Rectal smooth muscle tissue (tissue), 1 donor: ENCODE results near the gene SCG2.

Experiments
- H3K27ac ChIP-seq: one replicate; pipeline ENCODE4 v1.7.0; 2013; ENCODE audit warnings: low read depth, low read length, inconsistent platforms
- H3K27me3 ChIP-seq: one replicate; pipeline ENCODE4 v1.7.0; 2013; ENCODE audit warnings: low read length; ENCODE audit not compliant: control insufficient read depth, insufficient read depth
- H3K36me3 ChIP-seq: one replicate; pipeline ENCODE4 v1.7.0; 2013; ENCODE audit warnings: low read length; ENCODE audit not compliant: control insufficient read depth, insufficient read depth
- H3K4me1 ChIP-seq: one replicate; pipeline ENCODE4 v1.7.0; 2013; ENCODE audit warnings: low read length; ENCODE audit not compliant: control insufficient read depth, insufficient read depth
- H3K4me3 ChIP-seq: one replicate; pipeline ENCODE4 v1.7.0; 2013; ENCODE audit warnings: low read length
- H3K9ac ChIP-seq: one replicate; pipeline ENCODE4 v1.7.0; 2013; ENCODE audit warnings: low read length

SCG2 gene

GRCh38 chr2:223558970-223559369 lies 43.2 kb downstream of the SCG2 start:
- H3K4me3 ChIP-seq = no peak overlapping the region
- H3K27ac ChIP-seq = no peak overlapping the region
- H3K27me3 ChIP-seq = no peaks in the 10 kb centered on the region
- H3K4me1 ChIP-seq = no peaks in the 10 kb centered on the region
- no peaks in the 10 kb centered on the region for H3K36me3 ChIP-seq
- no peak overlapping the region for H3K9ac ChIP-seq

- Histone ChIP-seq H3K4me1 (no peaks in the 10 kb centered on the region), H3K27ac (no peak overlapping the region), H3K27me3 (no peaks in the 10 kb centered on the region), H3K9ac (no peak overlapping the region), H3K4me3 (no peak overlapping the region), H3K36me3 (no peaks in the 10 kb centered on the region)
Observed at GRCh38 chr2:223554923-223555322, 47.2 kb downstream of the SCG2 start.

- Histone ChIP-seq H3K4me3 (no peak overlapping the region), H3K9ac (no peak overlapping the region), H3K27ac (no peak overlapping the region), H3K36me3 (no peaks in the 10 kb centered on the region), H3K27me3 (no peaks in the 10 kb centered on the region), H3K4me1 (no peaks in the 10 kb centered on the region)
Observed at GRCh38 chr2:223549215-223549614, 52.9 kb downstream of the SCG2 start.

DNA sequence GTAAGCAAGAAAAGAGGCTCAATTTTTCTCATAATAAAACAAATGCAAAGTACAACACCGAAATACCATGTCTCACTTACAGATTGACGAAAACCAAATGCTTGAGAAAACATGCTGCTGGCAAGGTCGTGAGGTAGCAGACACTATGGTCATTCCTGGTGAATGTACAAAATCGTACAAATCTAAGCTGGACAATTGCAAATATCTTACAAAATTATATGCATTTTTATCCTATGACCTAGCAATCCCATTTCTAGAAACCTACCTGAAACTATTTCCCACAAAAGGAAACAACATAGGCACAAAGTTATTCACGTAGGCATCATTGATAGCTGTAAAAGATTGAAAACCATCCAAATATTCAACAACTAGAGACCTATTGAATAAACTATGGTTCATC lies 54.0 kb downstream of the SCG2 start:
- H3K36me3 ChIP-seq = no peaks in the 10 kb centered on the region
- no peaks in the 10 kb centered on the region for H3K27me3 ChIP-seq
- no peak overlapping the region for H3K27ac ChIP-seq
- H3K9ac ChIP-seq = no peak overlapping the region
- no peaks in the 10 kb centered on the region for H3K4me1 ChIP-seq
- no peak overlapping the region for H3K4me3 ChIP-seq
